HG02852 (cell line): ENCODE data around the gene ST13.
"Not testable (repeated sequence)": the region's sequence is repeated elsewhere in the genome, so short reads cannot be mapped to it uniquely, and the experiment has no call there.

Experiments used
- ATAC-seq: cut with Tn5 transposase; IDR thresholded peaks from one replicate; pipeline ENCODE4 v1.9.1; 2021; ENCODE audit warnings: mild to moderate bottlenecking, moderate library complexity; ENCODE audit not compliant: unreplicated experiment

Gene ST13

GRCh38 chr22:40856513-40857308 lies at the start of gene ST13, which contains the start of gene XPNPEP3:
Gene ST13 (minus strand): TSS chr22:40856639. CDS start chr22:40856540, 99 bp downstream.
Gene XPNPEP3 (plus strand): TSS chr22:40857148. CDS start chr22:40857182, 34 bp downstream.
- peak; percentile 90 for ATAC-seq

GRCh38 chr22:40904101-40904500 lies 47.7 kb upstream of the ST13 start:
- no peak for ATAC-seq

- ATAC-seq: no peak
These were observed 42.5 kb upstream of the ST13 start for GRCh38 chr22:40898850-40899357.

GRCh38 chr22:40894417-40894816 lies 38.0 kb upstream of the ST13 start:
- ATAC-seq: no peak

- ATAC-seq: no peak
These were observed 34.4 kb upstream of the ST13 start for GRCh38 chr22:40890881-40891280.

- no peak for ATAC-seq
These were observed 32.7 kb upstream of the ST13 start for GRCh38 chr22:40889116-40889515.

GRCh38 chr22:40878922-40879321 lies 22.5 kb upstream of the ST13 start:
- ATAC-seq: no peak

GRCh38 chr22:40877488-40877887 lies 21.0 kb upstream of the ST13 start:
- ATAC-seq: no peak

GRCh38 chr22:40876907-40877306 lies 20.5 kb upstream of the ST13 start:
- ATAC-seq: no peak

GRCh38 chr22:40875111-40875510 lies 18.7 kb upstream of the ST13 start:
- no peak for ATAC-seq

GRCh38 chr22:40874016-40874415 lies 17.6 kb upstream of the ST13 start:
- no peak for ATAC-seq

- ATAC-seq: not testable (repeated sequence)
These were observed 11.9 kb upstream of the ST13 start for GRCh38 chr22:40868379-40868778.

- ATAC-seq: no peak
These were observed 10.7 kb upstream of the ST13 start for GRCh38 chr22:40867109-40867508.

GRCh38 chr22:40862537-40862936 lies 6.1 kb upstream of the ST13 start:
- no peak for ATAC-seq

- no peak for ATAC-seq
These were observed 5.6 kb upstream of the ST13 start, which contains the start of gene DNAJB7 for GRCh38 chr22:40862013-40862412. Gene DNAJB7 (minus strand): TSS chr22:40862113. CDS start chr22:40861994, 119 bp downstream.

- ATAC-seq: no peak
These were observed 943 bp upstream of the ST13 start for GRCh38 chr22:40857309-40857855.

GRCh38 chr22:40855979-40856512 lies 393 bp downstream of the ST13 start:
- ATAC-seq: peak; percentile 22

GRCh38 chr22:40855071-40855978 lies 1.1 kb downstream of the ST13 start:
- no peak for ATAC-seq

GRCh38 chr22:40853961-40854360 lies 2.5 kb downstream of the ST13 start:
- ATAC-seq: no peak

- ATAC-seq: no peak
These were observed 3.1 kb downstream of the ST13 start for GRCh38 chr22:40853333-40853732.

- ATAC-seq: not testable (repeated sequence)
These were observed 10.6 kb downstream of the ST13 start for GRCh38 chr22:40845816-40846215.
